NCI-H460 (cell line): Measurements from ENCODE around the gene ETV7. TPM values are rescaled to one million over a fixed set of nuclear protein-coding genes. Genes with fewer than 3 reads are reported as not detected.

Experiments
- DNase-seq: peaks from one replicate; pipeline ENCODE4 v3.0.0-alpha.2; 2016; ENCODE audit warnings: low read depth; ENCODE audit errors: extremely low read depth
- total RNA-seq: library from RNA; depleted of rRNA; stranded (reverse); fragments of >200 nt; shearing (Covaris generic); gene quantifications from 2 replicates; pipeline ENCODE4 v1.2.3, GENCODE V29; 2014; rRNA removed

ETV7 gene
- total RNA-seq, 1 experiment from 2014 or later, result 0.52 TPM

DNA sequence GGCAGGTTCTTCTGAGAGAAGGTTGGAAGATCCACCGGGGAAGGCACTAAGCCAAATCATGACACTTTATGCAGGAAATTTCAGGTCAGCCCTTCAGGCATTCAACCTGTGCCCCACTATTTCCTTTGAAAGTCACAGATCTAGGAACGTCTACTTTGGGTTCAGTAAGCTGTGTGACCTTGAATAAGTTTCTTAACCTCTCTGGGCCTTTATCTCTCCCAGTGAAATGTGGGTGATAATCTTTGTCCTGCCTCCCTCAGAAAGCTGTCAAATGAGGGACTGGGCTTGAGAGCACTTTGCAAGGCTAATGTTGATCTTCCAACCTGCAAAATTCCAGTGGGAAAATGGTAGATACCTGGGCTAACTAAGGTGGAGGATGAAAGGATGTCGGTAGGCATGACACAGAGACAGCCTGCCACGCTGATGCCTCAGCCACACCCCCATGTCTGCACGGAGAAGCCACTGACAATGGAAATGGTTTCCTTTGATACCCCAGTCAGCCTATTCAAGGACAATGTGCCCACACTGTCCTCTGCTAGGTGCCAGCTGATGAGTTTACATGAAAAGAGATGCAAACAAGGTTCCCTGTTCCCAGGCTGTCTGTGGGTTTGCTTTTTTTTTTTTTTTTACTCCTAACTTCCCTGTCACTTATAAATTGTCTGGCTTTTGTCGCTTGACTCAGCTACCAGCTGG is 60.1 kb downstream of the ETV7 start:
- no peak for DNase-seq

DNA sequence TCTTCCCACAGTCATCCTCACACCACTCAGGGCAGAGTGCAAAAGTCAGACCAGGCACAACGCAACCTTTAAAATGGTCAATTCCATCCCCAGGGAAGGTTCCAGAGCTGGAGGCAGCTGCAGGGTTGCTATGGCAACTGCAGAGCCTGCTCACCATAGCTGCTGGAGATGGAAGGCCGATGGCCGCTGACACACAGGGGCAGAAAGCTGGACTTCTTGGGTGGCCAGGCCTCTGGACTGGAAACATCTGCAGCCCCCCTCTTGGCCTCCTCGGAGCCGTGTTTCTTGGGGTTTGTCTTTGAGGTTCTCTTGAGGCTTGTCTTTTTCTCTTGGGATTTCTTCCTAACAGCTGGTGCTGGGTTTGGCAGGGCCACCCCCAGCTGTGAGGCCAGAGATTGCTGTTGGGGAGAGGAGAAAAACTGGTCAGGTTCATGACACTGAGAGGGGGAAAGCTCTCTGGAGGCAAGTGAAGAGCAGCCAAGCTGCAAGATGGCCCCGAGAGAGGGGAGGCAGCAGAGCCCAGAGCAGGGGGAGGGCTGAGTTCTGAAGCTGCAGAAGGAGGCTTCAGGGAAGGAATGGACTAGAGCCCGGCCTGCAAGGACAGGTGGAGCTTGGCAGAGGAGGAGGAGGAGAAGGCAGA is 61.0 kb downstream of the ETV7 start:
- DNase-seq, result no peak

DNA sequence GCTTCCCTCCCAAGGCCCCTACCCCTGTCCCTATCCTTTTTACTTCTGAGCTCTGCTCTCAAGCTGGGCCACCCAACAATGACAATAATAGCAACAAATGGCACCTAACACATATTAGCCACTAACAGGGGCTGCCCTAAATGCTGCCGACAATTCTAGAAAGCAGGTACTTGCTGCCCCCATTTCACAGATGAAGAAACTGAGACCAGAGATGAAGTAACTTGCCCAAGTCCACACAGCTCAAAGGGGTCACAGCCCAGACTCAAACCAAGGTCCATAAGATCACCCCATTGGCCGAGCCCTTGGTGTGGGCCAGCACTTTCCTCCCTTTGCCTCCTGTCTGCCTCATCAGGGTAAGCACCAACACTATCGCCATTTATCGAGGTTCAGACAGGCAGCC is 62.8 kb downstream of the ETV7 start:
- no peak for DNase-seq

DNA sequence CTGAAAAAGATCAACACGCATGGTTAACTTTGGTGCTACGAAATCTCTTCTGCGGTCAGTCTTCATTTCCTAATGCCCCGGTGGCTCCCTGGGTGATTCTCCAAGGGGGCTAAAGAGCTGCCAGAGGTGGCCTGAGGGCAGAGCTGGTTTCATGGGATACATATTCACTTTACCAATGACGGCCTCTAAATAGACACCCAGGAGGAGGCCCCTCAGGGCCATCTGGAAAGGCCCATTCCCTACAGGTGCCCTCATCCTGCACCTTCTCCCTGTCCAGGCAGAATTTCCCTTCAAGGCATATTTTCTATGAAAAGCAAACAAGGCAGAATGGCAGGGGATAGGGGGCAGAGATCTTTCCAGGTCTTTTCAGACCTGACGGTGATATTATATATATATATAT is 63.3 kb downstream of the ETV7 start:
- no peak for DNase-seq

DNA sequence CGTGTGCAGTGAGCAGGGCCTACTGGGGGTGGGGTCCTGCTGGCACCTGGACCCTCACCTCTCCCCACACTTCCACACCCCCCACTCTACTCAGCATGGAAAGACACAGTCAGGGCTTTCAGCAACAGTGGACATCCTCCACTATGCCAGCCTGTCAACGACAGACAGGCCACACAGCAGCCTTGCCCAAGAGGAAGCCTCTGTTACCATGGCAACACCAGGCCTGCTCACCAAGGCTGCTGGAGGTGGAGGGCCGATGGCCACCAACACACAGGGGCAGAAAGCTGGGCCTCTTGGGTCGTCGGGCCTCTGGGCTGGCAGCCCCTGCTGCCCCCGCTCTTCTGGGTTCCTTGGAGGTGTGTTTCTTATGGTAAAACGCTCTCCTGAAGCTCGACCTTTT is 64.4 kb downstream of the ETV7 start:
- no peak for DNase-seq

DNA sequence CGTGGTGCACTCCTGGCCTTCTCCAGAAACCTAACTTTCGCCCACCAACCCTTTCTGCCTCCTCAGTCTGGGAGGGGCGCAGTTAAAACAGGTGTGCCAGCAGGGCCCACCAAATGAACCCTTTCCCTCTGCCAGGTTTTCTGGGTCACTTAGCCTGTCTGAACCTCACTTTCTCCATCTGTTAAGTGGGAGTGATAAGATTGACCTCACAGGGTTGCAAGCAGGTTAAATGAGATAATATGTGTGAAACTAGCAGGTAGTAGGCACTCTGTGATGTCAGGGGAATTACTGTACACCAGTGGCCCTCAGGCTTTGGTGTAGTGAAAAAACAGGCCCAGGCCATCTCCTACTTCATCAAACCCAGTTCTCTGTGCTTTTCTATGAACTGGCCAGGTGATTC is 64.9 kb downstream of the ETV7 start:
- DNase-seq, result no peak

DNA sequence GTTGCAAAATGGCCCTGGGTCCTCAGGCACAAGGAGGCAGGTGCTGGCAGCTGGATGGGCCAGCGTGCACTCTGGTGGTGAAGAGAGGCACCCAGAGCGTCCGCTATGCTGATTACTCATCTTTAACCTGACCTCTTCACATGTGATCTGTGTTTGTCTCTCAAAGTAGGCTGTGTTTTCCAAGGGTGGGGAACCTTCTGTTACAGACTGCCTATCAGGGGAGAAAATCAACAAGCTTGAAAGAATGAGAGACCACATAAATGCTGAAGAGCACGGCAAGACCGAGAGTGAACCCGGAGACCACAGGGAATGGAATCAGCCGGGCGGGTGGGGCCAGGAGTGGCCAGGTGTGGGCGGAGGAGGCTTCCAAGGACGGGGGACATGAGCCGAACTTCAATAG is 67.0 kb downstream of the ETV7 start:
- no peak for DNase-seq

DNA sequence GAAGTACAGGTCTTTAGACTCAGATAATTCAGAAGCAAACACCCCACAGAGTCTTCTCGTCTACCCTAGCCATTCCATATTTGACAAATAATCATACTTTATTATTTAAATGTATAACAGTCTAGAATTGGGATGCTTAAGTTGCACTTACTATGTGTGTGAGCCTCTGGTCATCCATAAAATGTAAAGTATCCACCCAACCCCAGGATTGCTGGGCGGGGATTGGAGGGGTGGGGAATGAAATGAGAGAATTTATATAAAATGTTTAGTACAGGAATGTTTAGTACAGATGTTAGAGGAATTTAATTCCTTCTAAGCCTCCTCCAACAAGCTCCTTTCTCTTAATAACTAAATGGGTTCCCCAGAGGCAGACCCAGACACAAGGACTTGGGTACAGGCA is 67.6 kb downstream of the ETV7 start:
- no peak for DNase-seq

DNA sequence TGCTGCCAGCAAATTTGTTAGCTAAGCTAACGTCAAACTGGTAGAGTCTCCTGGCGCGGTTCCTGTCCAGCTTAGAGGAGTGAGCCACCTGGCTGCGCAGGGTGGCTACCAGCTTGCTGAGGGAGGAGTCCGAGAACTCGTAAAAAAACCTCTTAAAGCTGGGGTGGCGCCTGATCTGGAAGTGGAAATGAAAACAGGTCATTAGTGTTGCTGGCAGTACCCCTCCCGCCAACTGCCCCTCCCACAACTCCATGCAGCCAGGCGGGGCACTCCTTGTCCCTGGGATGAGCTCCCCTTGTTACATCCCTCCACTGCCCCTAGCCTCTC is 68.1 kb downstream of the ETV7 start:
- no peak for DNase-seq

DNA sequence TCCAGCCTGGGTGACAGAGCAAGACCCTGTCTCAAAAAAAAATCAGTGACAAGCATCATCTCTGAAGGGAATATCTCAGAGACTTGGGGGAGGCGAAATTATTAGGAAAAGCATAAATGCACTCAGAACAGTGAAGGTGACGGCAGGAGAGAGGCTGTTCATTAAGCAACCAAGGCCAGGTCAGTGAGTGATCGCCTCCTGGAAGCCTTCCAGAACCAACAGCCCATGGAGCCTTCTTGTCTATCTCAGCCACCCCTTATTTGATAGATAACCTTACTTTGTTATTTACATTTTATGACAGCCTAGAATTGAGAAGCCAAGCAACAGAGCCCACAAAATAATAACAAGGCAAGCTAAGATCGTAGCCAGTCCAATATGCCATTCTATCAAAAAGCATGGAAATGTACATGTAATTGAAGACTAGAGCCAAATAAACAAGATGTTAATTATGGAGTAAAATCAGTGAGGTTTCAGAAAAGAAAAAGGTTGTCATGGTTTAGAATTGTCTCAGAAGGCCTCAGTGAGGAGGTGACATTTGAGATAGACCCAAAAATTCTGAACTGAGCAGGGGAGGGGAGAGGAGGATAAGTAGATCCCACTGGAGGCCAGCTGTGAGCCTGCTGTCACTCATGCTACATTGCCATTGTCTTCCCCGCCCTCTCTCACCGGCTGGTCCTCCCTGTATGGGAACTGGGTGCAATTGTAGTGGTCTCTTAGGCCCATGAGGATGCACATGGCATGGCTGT is 68.6 kb downstream of the ETV7 start:
- no peak for DNase-seq

DNA sequence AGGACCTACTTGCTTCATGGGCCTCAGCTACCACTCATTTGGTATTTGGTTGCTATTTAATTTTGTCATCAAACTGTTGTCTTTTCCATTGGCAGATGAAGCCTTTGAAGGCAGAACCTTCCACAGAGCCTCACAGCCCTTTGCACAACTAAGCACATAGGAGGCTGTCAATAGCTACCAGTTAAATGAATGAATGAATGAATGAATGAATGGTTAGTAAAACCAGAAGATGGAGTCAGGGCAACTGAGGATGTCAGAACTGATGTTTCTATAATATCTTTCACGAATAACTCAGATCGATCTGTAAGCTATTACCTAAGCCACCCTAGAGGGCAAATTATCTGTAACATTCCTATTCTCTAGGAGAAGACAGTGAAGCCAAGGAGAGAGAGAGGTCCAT is 69.8 kb downstream of the ETV7 start:
- DNase-seq, result no peak

Other genes starting within 250 kb of the ETV7 start
- gene BRPF3, start 190.9 kb downstream of the ETV7 start, total RNA-seq, result 5.0 and 5.9 TPM in 2 replicates
- not detected in 2 replicates for gene PNPLA1, start 117.6 kb downstream of the ETV7 start, total RNA-seq
- not detected in 2 replicates for gene BNIP5, start 50.8 kb downstream of the ETV7 start, total RNA-seq
- gene PXT1, start 55.2 kb upstream of the ETV7 start, total RNA-seq, result not detected in 2 replicates
- gene KCTD20, start 55.3 kb upstream of the ETV7 start, total RNA-seq, result 67.0 and 68.7 TPM in 2 replicates
- gene STK38, start 159.8 kb upstream of the ETV7 start, total RNA-seq, result 16.2 and 16.4 TPM in 2 replicates
- 217 and 262 TPM in 2 replicates for gene SRSF3, start 206.7 kb upstream of the ETV7 start, total RNA-seq